Measurements from ENCODE around the gene ESF1.

The ESF1 gene

GRCh38 chr20:13701486-13701885 lies 83.2 kb downstream of the ESF1 start:
- Histone ChIP-seq H3K27ac (no peak overlapping the region), H3K4me3 (ENCODE audit: low read depth, low read length) (no peak overlapping the region), H3K36me3 (replicated peaks) (no peaks in the 10 kb centered on the region), H3K27me3 (replicated peaks) (no peaks in the 10 kb centered on the region)
- in situ Hi-C loops (cut with HindIII; ENCODE audit: low pct_ligation_motif_present, low sequenced_read_pairs), result no loop called here
- TF ChIP-seq, protein P1, sequence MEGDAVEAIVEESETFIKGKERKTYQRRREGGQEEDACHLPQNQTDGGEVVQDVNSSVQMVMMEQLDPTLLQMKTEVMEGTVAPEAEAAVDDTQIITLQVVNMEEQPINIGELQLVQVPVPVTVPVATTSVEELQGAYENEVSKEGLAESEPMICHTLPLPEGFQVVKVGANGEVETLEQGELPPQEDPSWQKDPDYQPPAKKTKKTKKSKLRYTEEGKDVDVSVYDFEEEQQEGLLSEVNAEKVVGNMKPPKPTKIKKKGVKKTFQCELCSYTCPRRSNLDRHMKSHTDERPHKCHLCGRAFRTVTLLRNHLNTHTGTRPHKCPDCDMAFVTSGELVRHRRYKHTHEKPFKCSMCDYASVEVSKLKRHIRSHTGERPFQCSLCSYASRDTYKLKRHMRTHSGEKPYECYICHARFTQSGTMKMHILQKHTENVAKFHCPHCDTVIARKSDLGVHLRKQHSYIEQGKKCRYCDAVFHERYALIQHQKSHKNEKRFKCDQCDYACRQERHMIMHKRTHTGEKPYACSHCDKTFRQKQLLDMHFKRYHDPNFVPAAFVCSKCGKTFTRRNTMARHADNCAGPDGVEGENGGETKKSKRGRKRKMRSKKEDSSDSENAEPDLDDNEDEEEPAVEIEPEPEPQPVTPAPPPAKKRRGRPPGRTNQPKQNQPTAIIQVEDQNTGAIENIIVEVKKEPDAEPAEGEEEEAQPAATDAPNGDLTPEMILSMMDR (IDR thresholded peaks at IDR 0.05; ENCODE audit: low read depth, low read length, missing control alignments), result no peak
- DNase-seq, result no peak

DNA sequence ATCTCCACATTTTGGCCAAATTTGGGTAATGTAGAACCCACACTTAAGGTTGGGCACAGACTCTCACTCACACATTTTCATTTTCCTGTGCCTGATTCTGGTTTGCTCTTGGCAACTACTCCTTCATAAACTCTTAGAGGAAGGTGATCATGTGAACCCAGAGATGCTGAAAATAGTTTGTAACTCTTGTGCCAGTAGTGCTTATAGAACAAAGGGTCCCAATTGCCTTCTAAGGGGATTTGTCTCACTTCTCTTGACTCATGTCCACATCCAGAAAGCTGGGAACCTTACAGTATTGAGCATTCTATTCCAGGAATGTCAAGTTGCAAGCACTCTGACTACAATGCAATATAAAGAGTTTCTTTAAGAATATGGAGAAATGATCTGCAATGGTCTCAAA lies 84.0 kb downstream of the ESF1 start:
- DNase-seq, result no peak
- Histone ChIP-seq H3K4me3 (ENCODE audit: low read depth, low read length) (no peak overlapping the region), H3K27ac (no peak overlapping the region), H3K36me3 (replicated peaks) (no peaks in the 10 kb centered on the region), H3K27me3 (replicated peaks) (no peaks in the 10 kb centered on the region)
- TF ChIP-seq, protein P1 (IDR thresholded peaks at IDR 0.05; ENCODE audit: low read depth, low read length, missing control alignments), result no peak
- in situ Hi-C loops (cut with HindIII; ENCODE audit: low pct_ligation_motif_present, low sequenced_read_pairs), result no loop called here

DNA sequence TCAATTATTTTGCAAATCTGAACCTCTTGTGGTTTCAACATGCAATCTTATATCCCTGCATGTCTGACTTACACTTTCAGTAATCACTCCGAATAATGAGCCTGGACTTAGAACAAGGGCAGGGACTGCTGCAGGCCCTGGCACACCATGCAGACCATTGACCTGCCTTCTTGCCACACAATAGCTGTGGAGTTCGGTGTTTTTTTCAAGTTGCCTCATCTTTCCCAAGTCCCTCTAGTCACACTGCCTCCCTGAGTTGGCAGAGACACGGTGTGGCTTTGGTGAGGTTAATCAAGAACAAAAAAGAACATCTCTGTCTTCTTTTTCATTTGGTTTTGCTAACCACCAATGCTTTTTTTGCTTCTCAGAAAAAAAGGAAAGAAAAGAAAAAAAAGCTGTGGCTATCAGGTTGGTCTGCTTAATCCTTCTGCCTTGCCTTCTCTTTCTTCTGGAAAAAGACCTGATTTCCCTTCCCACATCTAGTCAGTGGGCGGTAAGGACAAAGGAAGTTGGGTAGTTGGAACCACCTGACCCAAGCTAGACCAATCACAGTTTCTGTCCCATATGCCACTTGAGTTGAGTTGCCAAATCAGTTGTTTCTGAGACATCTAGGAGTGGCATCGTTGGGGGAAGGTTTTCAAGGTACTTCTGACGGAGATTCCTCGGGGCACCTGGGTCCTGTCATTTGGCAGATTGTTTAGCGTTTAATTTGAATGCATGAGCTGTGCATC lies 90.1 kb downstream of the ESF1 start:
- Histone ChIP-seq H3K27ac (no peak overlapping the region), H3K27me3 (replicated peaks) (no peaks in the 10 kb centered on the region), H3K36me3 (replicated peaks) (no peaks in the 10 kb centered on the region), H3K4me3 (ENCODE audit: low read depth, low read length) (no peak overlapping the region)
- TF ChIP-seq, protein P1 (IDR thresholded peaks at IDR 0.05; ENCODE audit: low read depth, low read length, missing control alignments), result no peak
- DNase-seq, result no peak
- in situ Hi-C loops (cut with HindIII; ENCODE audit: low pct_ligation_motif_present, low sequenced_read_pairs), result no loop called here

GRCh38 chr20:13692802-13693736 lies 91.7 kb downstream of the ESF1 start:
- TF ChIP-seq, protein P1 (IDR thresholded peaks at IDR 0.05; ENCODE audit: low read depth, low read length, missing control alignments), result no peak
- Histone ChIP-seq H3K27ac (no peak overlapping the region), H3K27me3 (replicated peaks) (no peaks in the 10 kb centered on the region), H3K4me3 (ENCODE audit: low read depth, low read length) (no peak overlapping the region), H3K36me3 (replicated peaks) (no peaks in the 10 kb centered on the region)
- no peak for DNase-seq
- in situ Hi-C loops (cut with HindIII; ENCODE audit: low pct_ligation_motif_present, low sequenced_read_pairs), result no loop called here

DNA sequence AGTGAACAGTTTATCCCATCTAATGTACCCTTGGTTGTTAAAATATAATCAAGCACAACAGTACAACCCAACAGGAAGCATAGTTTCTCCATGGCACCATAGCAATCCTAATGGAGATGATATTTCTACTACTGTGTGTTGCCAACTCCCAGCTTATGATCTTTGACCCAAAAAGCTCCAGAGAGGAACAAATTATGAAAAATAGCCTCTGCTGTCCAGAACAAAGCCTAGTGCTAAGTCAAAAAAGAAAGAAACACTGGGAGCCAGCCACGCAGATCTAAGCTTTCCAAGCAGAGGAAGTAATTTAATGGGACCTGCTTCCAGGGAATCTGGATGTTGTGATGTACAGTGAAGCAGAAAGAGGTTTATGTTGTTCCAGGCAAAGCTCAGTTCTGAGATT lies 93.8 kb downstream of the ESF1 start:
- Histone ChIP-seq H3K27me3 (replicated peaks) (no peaks in the 10 kb centered on the region), H3K4me3 (ENCODE audit: low read depth, low read length) (no peak overlapping the region), H3K36me3 (replicated peaks) (no peaks in the 10 kb centered on the region), H3K27ac (no peak overlapping the region)
- DNase-seq, result no peak
- in situ Hi-C loops (cut with HindIII; ENCODE audit: low pct_ligation_motif_present, low sequenced_read_pairs), result no loop called here
- TF ChIP-seq, protein P1 (IDR thresholded peaks at IDR 0.05; ENCODE audit: low read depth, low read length, missing control alignments), result no peak
